GM15510 (cell line): ENCODE measurements around the gene RERE.

Experiments
- POLR2A ChIP-seq: IDR thresholded peaks from 3 replicates; pipeline ENCODE4 v1.6.1; 2011; ENCODE audit warnings: borderline replicate concordance; ENCODE audit not compliant: insufficient read length; ENCODE audit errors: extremely low read depth

RERE gene

DNA sequence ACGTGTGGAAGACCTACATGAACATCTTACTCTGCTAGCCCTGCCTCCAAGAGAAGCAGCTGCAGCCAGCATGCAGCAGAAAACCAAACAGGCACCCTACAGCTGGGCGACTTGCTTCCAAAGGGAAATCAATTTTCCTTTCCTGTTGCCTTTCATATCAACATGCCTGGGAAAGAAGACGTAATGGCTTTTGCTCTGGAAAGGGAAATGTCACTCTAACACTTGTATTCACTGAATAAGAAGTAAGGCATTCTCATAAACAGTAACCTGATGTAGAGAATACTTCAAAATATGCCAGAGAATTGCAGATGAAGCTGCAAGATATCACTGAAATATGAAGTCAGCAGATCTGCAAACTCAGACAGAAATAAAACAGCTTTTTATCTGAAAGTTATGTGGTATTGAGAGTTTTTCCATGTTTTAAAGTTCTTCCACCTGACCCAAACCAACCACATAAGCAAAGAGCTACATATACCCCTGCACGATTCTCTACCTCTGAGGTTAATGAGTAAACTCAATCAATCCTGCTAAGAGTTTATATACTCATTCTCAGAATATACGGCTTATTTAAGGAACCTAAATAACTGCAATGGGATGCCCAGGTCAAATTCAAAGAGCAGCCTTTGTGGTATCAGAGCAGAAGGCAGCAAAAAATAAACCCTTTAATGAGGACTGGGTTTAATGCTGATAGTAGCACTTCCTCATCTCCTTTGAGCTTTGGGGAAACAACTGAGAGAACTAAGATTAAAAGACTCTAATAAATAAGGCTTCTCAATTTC lies 150.9 kb downstream of the RERE start:
- TF ChIP-seq POLR2A = no peak

- TF ChIP-seq POLR2A = no peak
These were observed 151.6 kb downstream of the RERE start for GRCh38 chr1:8665833-8666232.

DNA sequence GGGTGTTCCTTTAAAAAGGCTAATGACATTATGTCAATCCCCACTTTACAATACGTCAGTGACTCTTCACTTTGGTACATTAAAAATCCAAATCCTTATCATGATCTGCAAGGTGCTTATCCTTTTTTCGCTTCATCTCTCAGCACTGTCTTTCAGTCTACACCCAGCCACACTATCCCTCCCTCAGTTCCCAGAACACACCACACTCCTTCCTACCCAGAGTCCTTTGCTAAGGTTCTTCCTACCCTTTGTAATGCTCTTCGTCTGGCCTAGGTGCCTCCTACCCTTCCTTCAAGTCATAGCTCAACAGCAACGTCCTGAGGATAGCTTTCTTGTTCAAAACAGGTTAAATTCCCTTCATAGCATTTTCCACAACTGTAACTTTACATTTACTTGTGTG lies 152.6 kb downstream of the RERE start:
- no peak for TF ChIP-seq POLR2A

GRCh38 chr1:8663915-8664329 lies 153.5 kb downstream of the RERE start:
- no peak for TF ChIP-seq POLR2A

DNA sequence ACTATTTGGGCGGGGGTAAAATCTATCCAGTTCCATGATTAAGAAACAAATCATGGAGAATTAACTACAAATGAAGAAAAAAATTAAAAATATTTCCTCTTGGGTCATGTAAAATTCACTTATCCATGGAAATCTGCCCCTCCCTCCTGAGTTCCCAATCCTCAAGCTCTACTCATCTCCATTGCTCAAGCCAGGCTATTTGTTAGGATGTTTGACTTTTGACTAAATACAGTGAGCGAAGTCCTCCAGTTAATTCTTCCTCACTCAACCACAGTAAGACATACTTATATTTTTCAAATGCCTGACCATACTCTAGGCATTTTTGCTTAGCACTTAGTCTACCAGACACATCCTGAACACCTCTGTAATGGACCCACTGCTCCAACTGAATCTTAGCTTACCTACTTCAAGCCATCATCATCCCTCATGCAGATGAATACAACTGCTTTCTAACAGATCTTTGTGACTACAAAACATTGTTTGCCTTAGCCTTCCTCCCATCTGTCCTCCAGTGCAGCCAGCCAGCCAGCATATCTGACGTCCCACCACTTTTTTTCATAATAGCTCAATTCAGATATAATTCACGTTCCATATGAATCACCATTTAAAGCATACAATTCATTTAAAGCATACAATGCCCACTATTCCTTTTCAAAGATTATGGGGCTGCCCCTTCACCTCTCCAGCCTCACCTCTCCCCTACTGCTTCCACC lies 154.2 kb downstream of the RERE start:
- TF ChIP-seq POLR2A = no peak

DNA sequence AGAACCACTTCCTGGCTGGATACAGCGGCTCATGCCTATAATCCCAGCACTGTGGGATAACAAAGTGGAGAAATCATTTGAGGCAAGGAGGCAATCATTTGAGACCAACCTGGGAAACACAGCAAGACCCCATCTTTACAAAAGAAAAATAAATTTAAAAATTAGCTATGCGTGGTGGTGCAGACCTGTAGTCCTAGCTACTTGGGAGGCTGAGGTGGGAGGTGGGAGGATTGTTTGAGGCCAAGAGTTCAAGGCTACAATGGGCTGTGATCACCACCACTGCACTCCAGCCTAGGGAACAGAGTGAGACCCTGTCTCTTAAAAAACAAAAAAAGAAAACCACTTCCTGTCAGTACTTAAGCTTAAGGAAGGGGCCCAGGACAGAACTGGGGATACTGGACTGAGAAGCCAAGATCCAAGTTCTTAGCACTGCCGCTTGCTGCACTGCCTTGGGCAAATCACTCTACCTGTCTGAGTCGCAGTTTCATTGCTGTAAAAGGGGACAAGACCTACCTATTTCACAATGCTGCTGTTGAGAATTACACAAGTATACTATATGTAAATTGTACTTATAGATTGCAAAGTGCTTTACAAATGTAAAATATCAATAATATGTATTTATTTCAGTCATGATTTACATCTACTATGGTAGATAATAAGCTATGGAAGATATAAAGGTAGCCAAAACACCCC lies 154.9 kb downstream of the RERE start:
- no peak for TF ChIP-seq POLR2A

GRCh38 chr1:8661185-8662110 lies 156.0 kb downstream of the RERE start:
- no peak for TF ChIP-seq POLR2A

DNA sequence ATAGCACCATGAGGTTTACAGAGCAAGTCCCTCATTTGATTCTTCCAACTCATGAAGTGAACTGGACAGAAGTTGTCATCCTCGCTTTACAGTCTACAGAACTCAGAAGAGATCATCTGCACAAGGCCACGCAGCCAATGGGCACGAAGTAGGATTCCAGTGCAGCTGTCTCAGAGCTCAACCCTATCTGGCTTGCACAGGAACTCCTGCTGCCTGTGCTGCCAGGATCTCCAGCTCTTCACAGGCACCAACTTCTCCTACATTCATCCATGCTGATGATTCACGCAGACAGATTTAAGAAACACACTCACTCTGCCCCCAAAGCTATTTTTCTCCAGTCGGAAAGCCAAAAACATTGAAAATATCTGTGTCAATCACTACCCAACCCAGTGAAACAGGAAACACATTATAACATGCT lies 157.0 kb downstream of the RERE start:
- no peak for TF ChIP-seq POLR2A

DNA sequence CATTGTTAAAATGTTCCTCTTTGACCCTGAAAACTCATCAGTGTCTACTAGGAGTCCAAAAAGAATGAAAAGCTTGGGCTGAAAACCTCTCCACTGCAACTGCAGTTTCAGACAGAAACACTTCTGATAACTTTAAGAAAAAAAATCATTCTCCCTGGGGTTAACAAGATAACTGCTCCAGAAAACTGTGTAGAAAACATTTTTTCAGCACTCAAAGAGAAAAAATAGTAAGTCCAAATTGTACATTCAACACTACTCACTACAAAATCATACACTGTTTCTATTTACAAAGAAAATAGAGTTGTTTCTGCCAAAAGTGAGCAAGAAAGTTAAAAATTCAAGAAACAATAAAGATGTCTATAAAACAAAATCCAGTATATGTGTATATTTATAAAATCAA lies 157.8 kb downstream of the RERE start:
- TF ChIP-seq POLR2A = no peak

- no peak for TF ChIP-seq POLR2A
These were observed 163.6 kb downstream of the RERE start for GRCh38 chr1:8653878-8654277.

DNA sequence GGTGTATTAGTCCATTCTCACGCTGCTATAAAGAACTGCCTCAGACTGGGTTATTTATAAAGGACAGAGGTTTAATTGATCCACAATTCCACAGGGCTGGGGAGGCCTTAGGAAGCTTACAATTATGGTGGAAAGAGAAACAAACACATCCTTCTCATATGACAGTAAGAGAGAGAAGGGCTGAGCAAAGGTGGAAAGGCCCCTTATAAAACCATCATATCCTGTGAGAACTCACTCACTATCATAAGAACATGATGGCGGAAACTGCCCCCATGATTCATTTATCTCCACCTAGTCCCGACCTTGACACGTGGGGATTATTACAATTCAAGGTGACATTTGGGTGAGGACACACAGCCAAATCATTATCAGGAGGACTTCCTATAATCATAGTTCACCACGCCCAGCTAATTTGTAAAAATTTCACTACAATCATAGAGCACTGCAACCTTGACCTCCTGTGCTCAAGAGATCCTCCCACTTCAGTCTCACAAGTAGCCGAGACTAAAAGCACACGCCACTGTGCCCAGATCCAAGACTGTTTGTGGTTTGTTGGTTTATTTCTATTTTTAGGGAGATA lies 164.9 kb downstream of the RERE start:
- no peak for TF ChIP-seq POLR2A

GRCh38 chr1:8651962-8652361 lies 165.5 kb downstream of the RERE start:
- TF ChIP-seq POLR2A = no peak

DNA sequence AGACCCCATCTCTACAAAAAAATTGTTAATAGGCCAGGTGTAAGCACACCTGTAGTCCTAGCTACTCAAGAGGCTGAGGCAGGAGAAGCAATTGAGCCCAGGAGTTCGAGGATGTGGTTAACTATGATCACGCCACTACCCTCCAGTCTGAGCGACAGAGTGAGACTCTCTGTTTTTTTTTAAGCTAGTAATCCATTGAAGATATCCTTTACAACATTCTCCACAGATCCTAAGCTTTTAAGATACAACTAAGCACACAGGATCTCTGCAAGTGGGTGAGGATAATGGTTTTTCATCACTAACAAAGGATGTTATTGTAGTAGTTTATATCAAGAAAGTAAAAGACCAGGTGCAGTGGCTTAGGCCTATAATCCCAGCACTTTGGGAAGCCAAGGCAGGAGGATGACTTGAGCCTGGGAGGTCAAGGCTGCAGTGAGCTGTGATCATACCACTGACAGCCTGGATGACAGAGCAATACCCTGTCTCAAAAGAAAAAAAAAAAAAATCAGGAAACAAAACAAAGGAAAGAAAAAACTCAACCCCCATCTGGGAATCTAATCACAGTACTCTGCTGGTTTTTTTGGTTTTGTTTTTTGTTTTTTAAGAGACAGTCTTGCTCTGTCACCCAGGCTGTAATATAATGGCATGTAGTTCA lies 166.1 kb downstream of the RERE start:
- no peak for TF ChIP-seq POLR2A

DNA sequence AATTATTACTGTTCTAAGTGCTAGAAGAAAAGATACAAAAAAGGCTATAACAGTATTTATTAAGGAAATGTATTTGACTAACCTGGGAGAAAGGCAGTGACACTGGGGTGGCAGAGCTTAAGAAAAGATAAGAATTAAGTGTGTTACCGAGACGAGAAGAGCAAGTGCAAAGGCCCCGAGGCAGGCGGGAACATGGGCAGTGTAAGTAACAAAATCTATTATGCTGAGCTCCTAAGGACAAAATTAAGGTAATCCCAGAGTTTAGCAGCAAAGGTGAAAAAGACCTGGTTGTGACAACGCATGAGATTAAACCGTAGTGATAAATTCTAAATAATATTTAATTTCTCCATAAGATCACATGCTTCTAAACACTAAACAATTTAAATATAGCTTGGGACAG lies 167.6 kb downstream of the RERE start:
- TF ChIP-seq POLR2A = no peak
